ENCODE results near the gene ARMC6.

GRCh38 chr19:19103167-19103566, 69.8 kb downstream of the ARMC6 start:
- TF ChIP-seq ELF4 (CRISPR knock-in tag; IDR thresholded peaks at IDR 0.05; ENCODE audit: borderline replicate concordance) = no peak
- TF ChIP-seq MBD4 (IDR thresholded peaks at IDR 0.05; ENCODE audit: borderline replicate concordance, low read length) = no peak
- TF ChIP-seq TAF1 (CRISPR knock-in tag; IDR thresholded peaks at IDR 0.05) = no peak
- TF ChIP-seq ZHX1 (CRISPR knock-in tag; IDR thresholded peaks at IDR 0.05; ENCODE audit: low read depth) = no peak
- TF ChIP-seq KLF13 (CRISPR knock-in tag; IDR thresholded peaks at IDR 0.05) = no peak
- TF ChIP-seq NFE2L1 (CRISPR knock-in tag; IDR thresholded peaks at IDR 0.05; ENCODE audit: borderline replicate concordance) = no peak
- TF ChIP-seq POLR2A (IDR thresholded peaks at IDR 0.05; ENCODE audit: insufficient read depth in 1 of 2, low read depth in 2 of 2, low read length in 2 of 2) = no peak
- no peak for TF ChIP-seq ZNF207 (IDR thresholded peaks at IDR 0.05; ENCODE audit: borderline replicate concordance)
- no peak for TF ChIP-seq NR2F6 (IDR thresholded peaks at IDR 0.05)
- no peak for TF ChIP-seq NR2F6 (CRISPR knock-in tag; IDR thresholded peaks at IDR 0.05)
- TF ChIP-seq, protein P1, sequence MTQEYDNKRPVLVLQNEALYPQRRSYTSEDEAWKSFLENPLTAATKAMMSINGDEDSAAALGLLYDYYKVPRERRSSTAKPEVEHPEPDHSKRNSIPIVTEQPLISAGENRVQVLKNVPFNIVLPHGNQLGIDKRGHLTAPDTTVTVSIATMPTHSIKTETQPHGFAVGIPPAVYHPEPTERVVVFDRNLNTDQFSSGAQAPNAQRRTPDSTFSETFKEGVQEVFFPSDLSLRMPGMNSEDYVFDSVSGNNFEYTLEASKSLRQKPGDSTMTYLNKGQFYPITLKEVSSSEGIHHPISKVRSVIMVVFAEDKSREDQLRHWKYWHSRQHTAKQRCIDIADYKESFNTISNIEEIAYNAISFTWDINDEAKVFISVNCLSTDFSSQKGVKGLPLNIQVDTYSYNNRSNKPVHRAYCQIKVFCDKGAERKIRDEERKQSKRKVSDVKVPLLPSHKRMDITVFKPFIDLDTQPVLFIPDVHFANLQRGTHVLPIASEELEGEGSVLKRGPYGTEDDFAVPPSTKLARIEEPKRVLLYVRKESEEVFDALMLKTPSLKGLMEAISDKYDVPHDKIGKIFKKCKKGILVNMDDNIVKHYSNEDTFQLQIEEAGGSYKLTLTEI (CRISPR knock-in tag; conservative IDR thresholded peaks at IDR 0.05) = no peak

All from HepG2 (cell line).